ENCODE measurements around the gene CBX4.

DNA sequence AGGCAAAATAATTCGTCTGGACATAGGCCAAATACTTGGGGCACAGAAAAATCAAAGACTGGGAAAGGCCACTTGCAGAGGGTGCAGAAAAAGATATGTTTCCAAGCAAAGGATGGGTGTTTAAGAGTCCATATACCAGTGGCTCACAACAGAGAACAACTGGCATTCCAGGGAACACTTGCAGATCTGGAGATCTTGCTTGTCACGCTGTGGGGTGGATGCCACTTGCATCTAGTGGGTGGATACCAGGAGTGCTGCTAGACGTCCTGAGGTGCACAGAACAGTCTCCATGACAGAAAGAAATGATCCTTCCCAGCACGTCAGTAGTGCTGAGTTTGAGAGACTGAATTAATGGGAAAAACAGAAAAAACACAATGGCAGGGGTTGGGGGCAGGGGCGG, 50.8 kb downstream of the CBX4 start:
- TF ChIP-seq, protein P1, sequence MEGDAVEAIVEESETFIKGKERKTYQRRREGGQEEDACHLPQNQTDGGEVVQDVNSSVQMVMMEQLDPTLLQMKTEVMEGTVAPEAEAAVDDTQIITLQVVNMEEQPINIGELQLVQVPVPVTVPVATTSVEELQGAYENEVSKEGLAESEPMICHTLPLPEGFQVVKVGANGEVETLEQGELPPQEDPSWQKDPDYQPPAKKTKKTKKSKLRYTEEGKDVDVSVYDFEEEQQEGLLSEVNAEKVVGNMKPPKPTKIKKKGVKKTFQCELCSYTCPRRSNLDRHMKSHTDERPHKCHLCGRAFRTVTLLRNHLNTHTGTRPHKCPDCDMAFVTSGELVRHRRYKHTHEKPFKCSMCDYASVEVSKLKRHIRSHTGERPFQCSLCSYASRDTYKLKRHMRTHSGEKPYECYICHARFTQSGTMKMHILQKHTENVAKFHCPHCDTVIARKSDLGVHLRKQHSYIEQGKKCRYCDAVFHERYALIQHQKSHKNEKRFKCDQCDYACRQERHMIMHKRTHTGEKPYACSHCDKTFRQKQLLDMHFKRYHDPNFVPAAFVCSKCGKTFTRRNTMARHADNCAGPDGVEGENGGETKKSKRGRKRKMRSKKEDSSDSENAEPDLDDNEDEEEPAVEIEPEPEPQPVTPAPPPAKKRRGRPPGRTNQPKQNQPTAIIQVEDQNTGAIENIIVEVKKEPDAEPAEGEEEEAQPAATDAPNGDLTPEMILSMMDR (conservative IDR thresholded peaks at IDR 0.05; ENCODE audit: low read length) = no peak
- no peak for TF ChIP-seq EZH2phosphoT487 (IDR thresholded peaks at IDR 0.05; ENCODE audit: borderline replicate concordance, low read depth, low read length)

Measured in OCI-LY7 (cell line).